NCI-H82 treated with DMSO at 0.1 percent for 48 hours (cell line): ENCODE measurements around the gene MPV17L2.

ENCODE experiments used
- DNase-seq: peaks from one replicate; lab custom pipeline; 2025; ENCODE audit not compliant: unreplicated experiment; lab: John Stamatoyannopoulos, UW

Gene MPV17L2

GRCh38 chr19:18214779-18215433 is 21.9 kb downstream of the MPV17L2 start:
- no peak for DNase-seq

GRCh38 chr19:18216789-18217188 is 23.8 kb downstream of the MPV17L2 start:
- DNase-seq, result no peak

- DNase-seq, result no peak
Observed at GRCh38 chr19:18218159-18218558, 25.1 kb downstream of the MPV17L2 start.

- no peak for DNase-seq
Observed at GRCh38 chr19:18218600-18218999, 25.6 kb downstream of the MPV17L2 start.

GRCh38 chr19:18219911-18220631 is 27.1 kb downstream of the MPV17L2 start:
- DNase-seq, result no peak

- DNase-seq, result no peak
Observed at GRCh38 chr19:18220632-18221275, 27.7 kb downstream of the MPV17L2 start.

GRCh38 chr19:18221815-18222725 is 29.1 kb downstream of the MPV17L2 start:
- no peak for DNase-seq

- peak; percentile 89 for DNase-seq
Observed at GRCh38 chr19:18223860-18224524, 31.0 kb downstream of the MPV17L2 start.

GRCh38 chr19:18224525-18225354 is 31.7 kb downstream of the MPV17L2 start:
- peak; percentile 98 for DNase-seq

GRCh38 chr19:18225355-18225701 is 32.3 kb downstream of the MPV17L2 start:
- no peak for DNase-seq

- no peak for DNase-seq
Observed at GRCh38 chr19:18225702-18226468, 32.9 kb downstream of the MPV17L2 start, which contains the start of gene PDE4C. TSS of gene PDE4C (minus strand) at chr19:18226438. CDS start at chr19:18226415, 23 bp downstream.

- DNase-seq, result no peak
Observed at GRCh38 chr19:18226956-18227780, 34.1 kb downstream of the MPV17L2 start.

- no peak for DNase-seq
Observed at GRCh38 chr19:18227781-18228271, 34.8 kb downstream of the MPV17L2 start.

GRCh38 chr19:18229474-18229873 is 36.5 kb downstream of the MPV17L2 start:
- no peak for DNase-seq

- no peak for DNase-seq
Observed at GRCh38 chr19:18229915-18230314, 36.9 kb downstream of the MPV17L2 start.

- DNase-seq, result no peak
Observed at GRCh38 chr19:18230941-18231734, 38.1 kb downstream of the MPV17L2 start.

- peak; percentile 66 for DNase-seq
Observed at GRCh38 chr19:18231775-18232174, 38.8 kb downstream of the MPV17L2 start.
